GM12878 (cell line): ENCODE data around the gene CKLF. TPM values are rescaled to one million over a fixed set of nuclear protein-coding genes. Genes with fewer than 3 reads are reported as not detected.

ENCODE experiments used
- ATAC-seq: fragments of 200-7000 bp; cut with Tn5 transposase; 3 replicates; pipeline ENCODE4 v1.9.1; 2020; ENCODE audit warnings: mild to moderate bottlenecking, moderate library complexity
- BruUV-seq: library from RNA; stranded (reverse); fragments of 400-500 nt; replicated peaks from 2 replicates; lab custom pipeline; 2021; lab: Mats Ljungman, UMichigan
- CTCF ChIA-PET: fragments of 300-600 bp; sonication (Branson Sonifier 250); formaldehyde crosslinking; extraction: SDS; loops from one replicate; lab custom pipeline; 2021; ENCODE audit warnings: inconsistent platforms; lab: Yijun Ruan, JAX
- POLR2A ChIA-PET: fragments of 350-600 bp; formaldehyde crosslinking; extraction: SDS; loops from one replicate; lab custom pipeline; 2021; ENCODE audit warnings: inconsistent platforms; lab: Charles Lee
- RAD21 ChIA-PET: fragments of 300-600 bp; sonication (Branson Sonifier 250); formaldehyde crosslinking; loops from one replicate; lab custom pipeline; 2023; ENCODE audit warnings: antibody characterized with exemption; ENCODE audit not compliant: unreplicated experiment; lab: Charles Lee
- SMC1A ChIA-PET: fragments of 300-600 bp; sonication (Branson Sonifier 250); formaldehyde crosslinking; loops from one replicate; lab custom pipeline; 2023; ENCODE audit not compliant: unreplicated experiment, uncharacterized antibody; lab: Charles Lee
- DNase-seq: peaks from one replicate; pipeline ENCODE4 v3.0.0-alpha.2; 2011; ENCODE audit warnings: low read depth, low spot score
- FAIRE-seq: peaks from 3 replicates; lab custom pipeline; 2011; peaks lifted over from hg19 to GRCh38; lab: Jason Lieb, UNC
- H2AFZ ChIP-seq: 2 replicates; pipeline ENCODE4 v1.6.0; 2011; ENCODE audit warnings: low read depth, low read length, control low read depth; ENCODE audit not compliant: control insufficient read depth
- H3K27ac ChIP-seq: 2 replicates; pipeline ENCODE4 v1.5.1; 2011; ENCODE audit warnings: control low read depth; ENCODE audit not compliant: control insufficient read depth, insufficient read depth
- H3K27me3 ChIP-seq, 2 experiments: replicated peaks in 1 of 2; 2 replicates each; pipeline versions ENCODE4 v1.6.0 to v1.6.1; 2011; ENCODE audit warnings: low read length in 1 of 2; ENCODE audit not compliant: control insufficient read depth in 2 of 2, insufficient read depth in 2 of 2
- H3K36me3 ChIP-seq, 2 experiments: 2 replicates each; pipeline ENCODE4 v1.5.1; 2011; ENCODE audit warnings: low read length in 1 of 2; ENCODE audit not compliant: control insufficient read depth in 2 of 2, insufficient read depth in 2 of 2
- H3K4me1 ChIP-seq: 2 replicates; pipeline ENCODE4 v1.6.1; 2011; ENCODE audit warnings: mild to moderate bottlenecking, low read length, moderate library complexity, mixed read lengths; ENCODE audit not compliant: control insufficient read depth, insufficient read depth
- H3K4me2 ChIP-seq: 2 replicates; pipeline ENCODE4 v1.6.0; 2011; ENCODE audit warnings: control low read depth; ENCODE audit not compliant: control insufficient read depth, insufficient read depth
- H3K4me3 ChIP-seq: fragments of 200-600 bp; sonication (generic); 2 replicates; pipeline ENCODE4 v1.5.1; 2016
- H3K79me2 ChIP-seq: 2 replicates; pipeline ENCODE4 v1.6.0; 2011; ENCODE audit warnings: low read length; ENCODE audit not compliant: control insufficient read depth, insufficient read depth
- H3K9ac ChIP-seq: 2 replicates; pipeline ENCODE4 v1.8.0; 2011; ENCODE audit warnings: low read length, control low read depth, mixed read lengths; ENCODE audit not compliant: control insufficient read depth, insufficient read depth
- H3K9me3 ChIP-seq: replicated peaks from 3 replicates; pipeline ENCODE4 v1.5.1; 2011; ENCODE audit warnings: mild to moderate bottlenecking, low read length; ENCODE audit not compliant: control insufficient read depth, insufficient read depth
- H4K20me1 ChIP-seq: 2 replicates; pipeline ENCODE4 v1.6.0; 2011; ENCODE audit not compliant: control insufficient read depth, insufficient read depth
- CBX3 ChIP-seq: fragments of 200-600 bp; sonication (generic); IDR thresholded peaks from 2 replicates; pipeline ENCODE4 v1.6.1; 2016; ENCODE audit warnings: low read depth, borderline replicate concordance
- CEBPZ ChIP-seq: fragments of 150-350 bp; IDR thresholded peaks from 2 replicates; pipeline ENCODE4 v1.6.1; 2016; ENCODE audit warnings: low read depth, low read length
- IRF5 ChIP-seq: fragments of 450-650 bp; IDR thresholded peaks from 2 replicates; pipeline ENCODE4 v1.6.1; 2017; ENCODE audit warnings: borderline replicate concordance
- KDM1A ChIP-seq: fragments of 200-600 bp; sonication (generic); IDR thresholded peaks from 2 replicates; pipeline ENCODE4 v1.6.1; 2016; ENCODE audit warnings: borderline replicate concordance
- PBX3 ChIP-seq: IDR thresholded peaks from 2 replicates; pipeline ENCODE4 v1.6.1; 2011; ENCODE audit warnings: mild to moderate bottlenecking, low read depth, low read length, moderate library complexity; ENCODE audit not compliant: insufficient replicate concordance
- POLR2AphosphoS2 ChIP-seq: IDR thresholded peaks from 2 replicates; pipeline ENCODE4 v1.6.1; 2011; ENCODE audit warnings: low read depth, mild to moderate bottlenecking, low read length, improper control_type of control experiment, moderate library complexity
- RELA ChIP-seq: fragments of 450-650 bp; IDR thresholded peaks from 2 replicates; pipeline ENCODE4 v1.8.0; 2014; ENCODE audit warnings: borderline replicate concordance; ENCODE audit not compliant: partially characterized antibody
- ZNF207 ChIP-seq: fragments of 450-650 bp; IDR thresholded peaks from 2 replicates; pipeline ENCODE4 v1.6.1; 2014; ENCODE audit warnings: antibody characterized with exemption, mild to moderate bottlenecking, borderline replicate concordance
- ZNF687 ChIP-seq: fragments of 450-650 bp; IDR thresholded peaks from 2 replicates; pipeline ENCODE4 v1.6.1; 2017; ENCODE audit warnings: mild to moderate bottlenecking, moderate library complexity
- WGBS: methylation state at CpG from one replicate; pipeline ENCODE4 v1.1.6; 2016; ENCODE audit warnings: low lambda C conversion rate; ENCODE audit not compliant: insufficient replicate concordance, insufficient coverage; ENCODE audit errors: missing lambda C conversion rate; 5-methylcytosine and 5-hydroxymethylcytosine counted together
- in situ Hi-C: fragments of 300-500 bp; cut with MboI; formaldehyde crosslinking; loops from 9 replicates; pipeline ENCODE4 v1.14.3; 2018; ENCODE audit warnings: mixed read lengths
- intact Hi-C: fragments of 100-400 bp; cut with micrococcal nuclease; formaldehyde crosslinking; loops from one replicate; pipeline ENCODE4 v1.14.2; 2022; ENCODE audit not compliant: unreplicated experiment
- polyA plus RNA-seq, 11 experiments: library from polyadenylated mRNA; depleted of rRNA in 4 of 11; unstranded in 6 of 11; stranded (reverse) in 5 of 11; fragments of >200 nt; fragmentation: Nextera tagmentation in 4 of 11; fragmentation: Illumina TruSeq in 1 of 11; extraction: Ambion mirVana in 4 of 11; extraction: Trizol in 1 of 11; gene quantifications; 1 replicate in 1 of 11; 2 replicates in 10 of 11; pipeline versions ENCODE4 v1.2.1 to v1.2.3, GENCODE V29; 2011 to 2016; ENCODE audit warnings: inconsistent platforms in 2 of 11, missing spikeins in 2 of 11, low read depth in 1 of 11
- total RNA-seq, 4 experiments: library from RNA; depleted of rRNA in 3 of 4; stranded (reverse); fragments of >200 nt in 3 of 4; fragmentation: Illumina TruSeq in 1 of 4; extraction: Trizol in 1 of 4; gene quantifications; 2 replicates each; pipeline versions ENCODE4 v1.2.1 to v1.2.3, GENCODE V29; 2013 to 2021

Gene CKLF
- total and polyA plus RNA-seq, 10 of the 15 experiments (the other 5 are each of a cell fraction or from before 2014, with no cell fraction given), result 40.8 to 193 (median 109) TPM

GRCh38 chr16:66528294-66528693 is 24.1 kb upstream of the CKLF start (continued):
- TF ChIP-seq PBX3 (no peak), ZNF207 (no peak)

- Histone ChIP-seq H3K36me3 (peaks cover 0 to 5% of the 10 kb centered on the region in 2 experiments; a peak in 1 of 4 replicates), H2AFZ (no peak overlapping the region), H3K4me2 (no peak overlapping the region), H3K79me2 (no peaks in the 10 kb centered on the region), H3K27ac (no peak overlapping the region), H3K4me1 (peaks cover 11% of the 10 kb centered on the region), H4K20me1 (no peaks in the 10 kb centered on the region), H3K9ac (no peak overlapping the region), H3K4me3 (no peak overlapping the region), H3K9me3 (no peaks in the 10 kb centered on the region), H3K27me3 (no peaks in the 10 kb centered on the region)
- BruUV-seq, result no TSS peak
- FAIRE-seq (no peak), DNase-seq (no peak), ATAC-seq (no peak)
- WGBS, result 5% methylated on average over 6 of the region's 6 CpGs
- in situ Hi-C loops (loop anchor here (25.0 kb wide), 1 partner anchor 508 kb away; the partner anchor contains the start of gene CBFB), intact Hi-C loops (no loop called here)
- CTCF ChIA-PET, result interaction anchor here (0.8 to 1.2 kb wide), 2 partner anchors 15 to 19 kb away, joined by 4 to 6 read pairs; no protein-coding TSS in a partner anchor
- SMC1A ChIA-PET, result no interaction called here
- POLR2A ChIA-PET, result no interaction called here
- RAD21 ChIA-PET, result no interaction called here
- TF ChIP-seq ZNF687 (no peak), KDM1A (no peak), CBX3 (no peak), RELA (no peak), IRF5 (no peak), POLR2AphosphoS2 (no peak), CEBPZ (no peak)
Measured at GRCh38 chr16:66529475-66529874, 22.9 kb upstream of the CKLF start.
